ENCODE measurements around the gene RS1. TPM values are rescaled to one million over a fixed set of nuclear protein-coding genes. Genes with fewer than 3 reads are reported as not detected.

RS1 gene
- total RNA-seq, 3 donors from 2014 or later, result not detected

DNA sequence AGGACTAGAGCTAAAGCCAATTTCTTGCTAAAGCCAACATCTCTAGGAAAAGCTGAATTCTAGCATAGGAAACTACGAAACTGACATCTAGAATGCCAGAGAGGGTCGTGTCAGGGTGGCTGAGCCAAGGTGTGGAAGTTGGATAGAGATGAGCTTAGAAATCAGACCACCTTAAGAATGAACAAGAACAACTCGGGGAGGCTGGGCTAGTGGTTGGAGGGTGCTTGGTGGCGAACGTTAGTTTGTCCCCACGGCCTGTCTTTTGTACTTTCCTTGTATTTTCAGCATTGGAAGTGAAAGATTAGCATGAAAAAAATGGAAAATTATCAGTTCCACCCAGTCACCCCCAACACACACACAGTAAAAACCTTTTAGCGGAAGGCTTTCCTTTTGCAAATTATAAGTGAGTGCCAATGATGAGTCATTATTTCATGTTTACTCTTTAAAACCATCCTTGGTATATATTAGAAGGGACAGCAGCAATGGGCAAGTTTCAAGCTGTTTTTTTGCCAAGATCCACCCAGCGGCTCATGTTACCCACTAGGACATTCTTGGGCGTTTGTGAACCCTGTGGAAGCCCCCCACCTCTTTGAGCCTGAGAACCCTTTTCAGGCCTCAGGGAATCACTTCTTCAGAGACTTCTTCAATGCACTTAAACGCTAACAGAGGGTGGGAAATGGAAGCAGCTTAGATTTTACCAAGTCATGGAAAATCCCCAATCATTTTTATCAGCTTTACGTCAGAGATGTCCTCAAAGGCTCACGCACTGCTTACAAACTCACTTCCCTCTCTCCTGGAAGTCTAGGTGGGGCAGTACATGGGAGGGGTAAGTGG lies 30.7 kb upstream of the RS1 start:
- H3K36me3 ChIP-seq, result no peaks in the 10 kb centered on the region
- no peaks in the 10 kb centered on the region for H3K4me1 ChIP-seq
- H3K27ac ChIP-seq, result no peak overlapping the region
- H3K9me3 ChIP-seq, result no peaks in the 10 kb centered on the region
- peaks cover 0 to 8% of the 10 kb centered on the region in 2 donors for H3K27me3 ChIP-seq
- no peak overlapping the region for H3K4me3 ChIP-seq
- intact Hi-C loops (cut with DNase I; ENCODE audit: low total_unique reads), result no loop called here
- no peak for DNase-seq (ENCODE audit: low spot score in 2 of 2)
- TF ChIP-seq POLR2AphosphoS5 (IDR thresholded peaks at IDR 0.05) (no peak), POLR2A (IDR thresholded peaks at IDR 0.05) (no peak)
- TF ChIP-seq, protein P1, sequence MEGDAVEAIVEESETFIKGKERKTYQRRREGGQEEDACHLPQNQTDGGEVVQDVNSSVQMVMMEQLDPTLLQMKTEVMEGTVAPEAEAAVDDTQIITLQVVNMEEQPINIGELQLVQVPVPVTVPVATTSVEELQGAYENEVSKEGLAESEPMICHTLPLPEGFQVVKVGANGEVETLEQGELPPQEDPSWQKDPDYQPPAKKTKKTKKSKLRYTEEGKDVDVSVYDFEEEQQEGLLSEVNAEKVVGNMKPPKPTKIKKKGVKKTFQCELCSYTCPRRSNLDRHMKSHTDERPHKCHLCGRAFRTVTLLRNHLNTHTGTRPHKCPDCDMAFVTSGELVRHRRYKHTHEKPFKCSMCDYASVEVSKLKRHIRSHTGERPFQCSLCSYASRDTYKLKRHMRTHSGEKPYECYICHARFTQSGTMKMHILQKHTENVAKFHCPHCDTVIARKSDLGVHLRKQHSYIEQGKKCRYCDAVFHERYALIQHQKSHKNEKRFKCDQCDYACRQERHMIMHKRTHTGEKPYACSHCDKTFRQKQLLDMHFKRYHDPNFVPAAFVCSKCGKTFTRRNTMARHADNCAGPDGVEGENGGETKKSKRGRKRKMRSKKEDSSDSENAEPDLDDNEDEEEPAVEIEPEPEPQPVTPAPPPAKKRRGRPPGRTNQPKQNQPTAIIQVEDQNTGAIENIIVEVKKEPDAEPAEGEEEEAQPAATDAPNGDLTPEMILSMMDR (IDR thresholded peaks at IDR 0.05), result no peak

DNA sequence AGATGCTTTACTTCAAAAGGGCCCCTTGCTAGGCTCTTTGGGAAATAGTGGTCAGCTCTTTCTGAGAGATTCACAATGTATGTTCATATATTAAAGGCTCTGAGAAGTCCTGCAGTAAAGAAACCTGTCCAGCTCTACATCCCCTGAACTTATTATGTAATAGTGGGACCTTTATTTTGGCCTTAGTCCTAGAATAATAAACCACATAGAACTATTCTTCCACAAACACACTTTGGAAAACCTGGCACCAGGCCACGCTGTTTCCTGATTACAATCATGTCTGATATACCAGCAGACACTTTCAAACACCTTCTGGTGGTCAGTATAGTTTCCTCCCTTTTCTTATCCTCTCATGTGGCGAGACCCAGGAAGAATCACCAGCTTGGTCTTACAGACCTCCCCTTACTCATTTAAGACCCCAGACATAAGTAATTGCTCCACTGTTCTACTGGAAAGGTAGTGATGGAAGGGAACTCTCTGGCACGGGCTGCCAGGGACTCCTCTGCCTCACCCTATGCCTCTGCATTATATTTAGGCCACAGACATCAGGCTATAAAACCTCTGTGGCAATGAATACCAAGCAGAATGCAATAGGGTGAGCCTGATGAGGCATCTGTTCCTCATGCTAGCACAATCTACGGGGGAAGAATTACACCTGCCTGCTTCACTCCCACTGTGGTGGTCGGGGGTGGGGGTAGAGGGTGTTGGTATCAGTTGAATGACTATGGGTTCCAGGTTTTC lies 29.9 kb upstream of the RS1 start:
- Histone ChIP-seq H3K27me3 (peaks cover 0 to 12% of the 10 kb centered on the region in 2 donors), H3K9me3 (no peaks in the 10 kb centered on the region), H3K27ac (no peak overlapping the region), H3K4me1 (no peaks in the 10 kb centered on the region), H3K36me3 (no peaks in the 10 kb centered on the region), H3K4me3 (no peak overlapping the region)
- intact Hi-C loops (cut with DNase I; ENCODE audit: low total_unique reads), result no loop called here
- DNase-seq (ENCODE audit: low spot score in 2 of 2), result peak in 1 of 2 donors; percentile 54
- TF ChIP-seq POLR2AphosphoS5 (IDR thresholded peaks at IDR 0.05) (no peak), POLR2A (IDR thresholded peaks at IDR 0.05) (no peak)
- TF ChIP-seq, protein P1 (IDR thresholded peaks at IDR 0.05), result no peak

DNA sequence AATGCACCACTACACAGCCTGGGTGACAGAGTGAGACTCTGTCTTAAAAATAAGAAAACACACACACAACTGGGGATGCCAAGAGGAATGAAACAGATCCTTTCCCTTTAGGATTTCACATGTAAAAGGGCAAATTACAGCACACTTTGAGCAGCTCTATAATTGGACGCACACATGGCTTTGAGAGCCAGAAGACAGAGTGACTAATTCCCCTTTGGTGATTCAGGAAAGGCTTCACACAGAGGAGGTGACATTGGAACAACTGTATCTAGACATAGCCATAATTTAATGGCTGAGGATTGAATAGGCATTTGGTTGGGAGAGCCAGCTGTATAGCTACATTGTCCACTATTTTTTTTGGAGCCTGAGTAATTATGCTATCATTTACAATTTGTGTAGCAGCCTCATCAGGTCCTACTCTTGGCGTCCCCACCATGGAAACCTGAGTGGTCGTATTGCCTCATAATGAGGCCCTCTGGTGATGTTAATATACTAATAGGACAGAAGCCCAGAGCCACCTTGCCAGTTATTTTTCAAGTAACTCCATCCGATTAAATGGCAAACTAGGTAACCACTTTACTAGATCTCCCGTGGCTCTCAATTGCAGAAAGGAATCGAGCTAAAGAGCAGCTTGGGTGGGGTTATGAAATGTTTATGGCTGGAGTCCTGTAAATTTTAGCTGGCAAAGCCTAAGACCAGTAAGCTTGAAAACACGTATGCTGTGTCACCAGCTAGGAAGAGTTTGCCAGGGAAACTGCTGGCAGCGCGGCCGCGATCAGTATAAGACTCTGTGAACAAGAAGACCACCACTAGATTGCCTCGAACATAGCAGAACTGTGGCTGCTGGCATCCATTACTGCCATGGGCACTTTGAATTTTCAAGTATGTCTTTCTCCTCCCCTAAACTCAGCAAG lies 27.1 kb upstream of the RS1 start:
- no peaks in the 10 kb centered on the region for H3K36me3 ChIP-seq
- intact Hi-C loops (cut with DNase I; ENCODE audit: low total_unique reads), result no loop called here
- no peak overlapping the region for H3K4me3 ChIP-seq
- H3K9me3 ChIP-seq, result peaks cover 0 to 6% of the 10 kb centered on the region in 2 donors
- TF ChIP-seq POLR2A (IDR thresholded peaks at IDR 0.05), result no peak
- TF ChIP-seq, protein P1 (IDR thresholded peaks at IDR 0.05), result no peak
- DNase-seq (ENCODE audit: low spot score in 2 of 2), result no peak
- H3K27me3 ChIP-seq, result peaks cover 0 to 12% of the 10 kb centered on the region in 2 donors
- no peaks in the 10 kb centered on the region for H3K4me1 ChIP-seq
- no peak overlapping the region for H3K27ac ChIP-seq

DNA sequence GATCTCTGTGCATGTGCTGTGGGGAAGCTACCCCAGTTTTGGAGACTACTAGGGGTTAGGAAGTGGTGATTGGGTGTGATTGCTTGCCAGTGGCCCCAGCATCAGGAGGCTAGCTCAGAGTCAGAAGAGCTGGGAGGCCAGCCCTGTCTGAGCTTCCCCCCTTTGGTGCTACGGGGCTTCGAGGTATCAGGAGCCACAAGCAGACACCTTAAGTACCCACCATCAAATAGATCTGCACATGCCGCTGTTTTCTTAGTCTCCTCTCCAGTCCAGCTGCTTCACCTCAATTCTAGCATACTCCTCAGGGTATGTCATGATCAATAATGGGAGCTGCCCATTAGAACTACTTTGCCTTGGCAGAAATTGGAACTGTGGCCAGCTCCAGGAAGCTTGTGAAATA lies 24.7 kb upstream of the RS1 start:
- TF ChIP-seq POLR2AphosphoS5 (IDR thresholded peaks at IDR 0.05), result no peak
- TF ChIP-seq POLR2A (IDR thresholded peaks at IDR 0.05), result no peak
- TF ChIP-seq, protein P1 (IDR thresholded peaks at IDR 0.05), result no peak
- peaks cover 0 to 21% of the 10 kb centered on the region in 2 donors for H3K27me3 ChIP-seq
- no peak for DNase-seq (ENCODE audit: low spot score in 2 of 2)
- H3K27ac ChIP-seq, result no peak overlapping the region
- H3K4me1 ChIP-seq, result no peaks in the 10 kb centered on the region
- intact Hi-C loops (cut with DNase I; ENCODE audit: low total_unique reads), result no loop called here
- H3K9me3 ChIP-seq, result peaks cover 0 to 6% of the 10 kb centered on the region in 2 donors
- H3K4me3 ChIP-seq, result no peak overlapping the region
- no peaks in the 10 kb centered on the region for H3K36me3 ChIP-seq
